Tibial nerve (tissue), 4 donors: ENCODE data around the gene ABL2. TPM values are rescaled to one million over a fixed set of nuclear protein-coding genes. Genes with fewer than 3 reads are reported as not detected.

Source experiments
- DNase-seq, 2 donors: peaks; one replicate each; pipeline ENCODE4 v3.0.0-alpha.2; 2019; ENCODE audit warnings: low spot score in 2 of 2
- H3K27ac ChIP-seq, 4 donors: fragments of 200-600 bp; sonication (generic) in 3 of 4; one replicate each; pipeline ENCODE4 v1.5.1; 2017 to 2019; ENCODE audit warnings: mild to moderate bottlenecking in 1 of 4
- H3K27me3 ChIP-seq, 2 donors: fragments of 200-600 bp; sonication (generic) in 1 of 2; one replicate each; pipeline versions ENCODE4 v1.5.1 to v1.6.0; 2017 to 2019
- H3K36me3 ChIP-seq, 3 donors: fragments of 200-600 bp; sonication (generic); one replicate each; pipeline ENCODE4 v1.5.1; 2018 to 2019
- H3K4me1 ChIP-seq, 4 donors: fragments of 200-600 bp; sonication (generic) in 3 of 4; one replicate each; pipeline ENCODE4 v1.5.1; 2017 to 2019
- H3K4me3 ChIP-seq, 4 donors: fragments of 200-600 bp; sonication (generic) in 3 of 4; one replicate each; pipeline ENCODE4 v1.5.1; 2017 to 2019; ENCODE audit warnings: mild to moderate bottlenecking in 1 of 4, moderate library complexity in 1 of 4
- H3K9me3 ChIP-seq, 4 donors: fragments of 200-600 bp; sonication (generic) in 3 of 4; one replicate each; pipeline ENCODE4 v1.5.1; 2017 to 2019
- CTCF ChIP-seq, 5 experiments: fragments of 200-600 bp in 3 of 5; fragments of 450-650 bp in 2 of 5; sonication (generic) in 3 of 5; IDR thresholded peaks; one replicate each; pipeline ENCODE4 v1.5.1; 2016 to 2019; ENCODE audit warnings: antibody characterized with exemption in 5 of 5, mild to moderate bottlenecking in 3 of 5, moderate library complexity in 2 of 5
- EP300 ChIP-seq, 2 donors: sonication (generic); formaldehyde crosslinking; IDR thresholded peaks; one replicate each; pipeline ENCODE4 v1.6.1; 2017; ENCODE audit warnings: antibody characterized with exemption in 2 of 2, mild to moderate bottlenecking in 1 of 2
- POLR2A ChIP-seq, 2 donors: fragments of 450-650 bp; IDR thresholded peaks; one replicate each; pipeline ENCODE4 v1.6.1; 2017; ENCODE audit warnings: antibody characterized with exemption in 2 of 2, mild to moderate bottlenecking in 2 of 2, moderate library complexity in 2 of 2
- WGBS, 2 donors: methylation state at CpG; one replicate each; pipeline ENCODE4 v1.1.5; 2018; 5-methylcytosine and 5-hydroxymethylcytosine counted together
- total RNA-seq, 4 donors: library from RNA; depleted of rRNA; stranded (reverse); fragments of >200 nt; gene quantifications; one replicate each; pipeline ENCODE4 v1.1.0, GENCODE V29; 2016

The ABL2 gene
- total RNA-seq, 4 donors from 2014 or later = 22.0 to 43.5 (median 27.0) TPM

DNA sequence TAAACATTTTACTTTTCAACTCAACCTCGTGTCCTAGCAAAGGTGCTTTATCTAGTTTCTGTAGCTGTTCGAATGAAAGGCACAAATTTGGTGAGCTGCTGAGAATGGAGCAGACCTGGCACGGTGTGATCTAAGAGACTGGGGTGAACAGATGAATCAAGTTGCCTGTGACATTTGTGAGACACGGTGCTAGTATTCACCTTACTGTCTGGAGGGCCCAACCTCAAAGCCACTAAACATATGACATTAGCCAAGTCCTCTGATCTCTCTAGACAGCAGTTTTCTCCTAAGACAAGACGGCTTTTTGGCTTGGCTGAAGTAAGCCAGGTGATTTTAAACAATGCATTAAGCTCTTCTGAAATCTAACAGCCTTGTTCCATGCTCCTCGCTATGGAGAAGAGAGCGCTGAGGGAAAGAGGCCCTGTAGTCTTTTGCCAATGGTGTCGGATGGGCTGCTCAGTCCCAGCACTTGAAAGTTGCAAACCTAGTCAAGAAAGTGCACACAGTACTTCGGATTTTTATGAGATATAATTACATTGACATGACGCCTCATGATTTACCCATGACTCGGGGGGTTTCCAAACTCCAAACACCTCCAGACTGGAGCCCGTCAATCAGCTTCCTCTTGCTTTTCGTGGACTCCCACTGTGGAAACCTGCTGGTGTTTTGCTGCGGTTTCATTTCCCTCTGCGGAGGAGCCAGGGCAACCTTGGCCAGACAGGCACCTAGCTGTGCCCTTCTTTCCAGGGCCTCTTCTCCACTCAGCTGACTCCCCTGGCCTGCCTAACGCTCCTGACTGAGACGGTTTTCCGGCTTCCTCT lies 148.4 kb downstream of the ABL2 start:
- no peaks in the 10 kb centered on the region for H3K27me3 ChIP-seq
- TF ChIP-seq CTCF (IDR thresholded peaks at IDR 0.05) = no peak
- TF ChIP-seq POLR2A (IDR thresholded peaks at IDR 0.05) = no peak
- TF ChIP-seq EP300 (IDR thresholded peaks at IDR 0.05) = no peak
- peaks cover 0 to 34% (median 10%) of the 10 kb centered on the region in 4 donors for H3K4me1 ChIP-seq
- no peak for DNase-seq
- H3K27ac ChIP-seq = peak overlapping the region in 3 of 4 donors; percentile 89 to 94 (median 89)
- peak overlapping the region; percentile 85 to 96 (median 96) for H3K4me3 ChIP-seq
- H3K36me3 ChIP-seq = peaks cover 0 to 17% (median 0%) of the 10 kb centered on the region in 3 donors
- no peaks in the 10 kb centered on the region for H3K9me3 ChIP-seq
- WGBS, 2 donors = 39% methylated on average over 18 of the region's 18 CpGs

GRCh38 chr1:179079113-179079761 lies 150.2 kb downstream of the ABL2 start:
- peak in 1 of 2 donors; percentile 81 for DNase-seq
- TF ChIP-seq EP300 (IDR thresholded peaks at IDR 0.05) (no peak), CTCF (IDR thresholded peaks at IDR 0.05) (peak; percentile 61 to 79 (median 75))
- Histone ChIP-seq H3K4me3 (no peak overlapping the region), H3K27ac (no peak overlapping the region), H3K4me1 (peaks cover 0 to 33% (median 10%) of the 10 kb centered on the region in 4 donors), H3K36me3 (peaks cover 0 to 8% (median 0%) of the 10 kb centered on the region in 3 donors), H3K9me3 (no peaks in the 10 kb centered on the region), H3K27me3 (no peaks in the 10 kb centered on the region)
- WGBS, 2 donors = 46 to 52% methylated on average over 18 of the region's 18 CpGs

- TF ChIP-seq POLR2A (IDR thresholded peaks at IDR 0.05) (no peak), EP300 (IDR thresholded peaks at IDR 0.05) (no peak), CTCF (IDR thresholded peaks at IDR 0.05) (no peak)
- 57 to 58% methylated on average over 7 of the region's 7 CpGs for WGBS, 2 donors
These were observed 152.1 kb downstream of the ABL2 start for GRCh38 chr1:179077396-179077795.

GRCh38 chr1:179066471-179066870 lies 163.0 kb downstream of the ABL2 start:
- WGBS, 2 donors = 96 to 99% methylated on average over 4 of the region's 4 CpGs
- no peak for TF ChIP-seq CTCF (IDR thresholded peaks at IDR 0.05)
- no peak for TF ChIP-seq POLR2A (IDR thresholded peaks at IDR 0.05)
- no peak for TF ChIP-seq EP300 (IDR thresholded peaks at IDR 0.05)
- no peak for DNase-seq
- H3K27me3 ChIP-seq = no peaks in the 10 kb centered on the region
- no peaks in the 10 kb centered on the region for H3K4me1 ChIP-seq
- H3K27ac ChIP-seq = no peak overlapping the region
- no peak overlapping the region for H3K4me3 ChIP-seq
- no peaks in the 10 kb centered on the region for H3K9me3 ChIP-seq
- H3K36me3 ChIP-seq = peaks cover 0 to 79% (median 5%) of the 10 kb centered on the region in 3 donors

More at GRCh38 chr1:179077396-179077795, 152.1 kb downstream of the ABL2 start:
- Histone ChIP-seq H3K27me3 (no peaks in the 10 kb centered on the region), H3K9me3 (no peaks in the 10 kb centered on the region), H3K4me3 (no peak overlapping the region), H3K36me3 (peaks cover 0 to 27% (median 0%) of the 10 kb centered on the region in 3 donors), H3K4me1 (peaks cover 0 to 16% (median 4%) of the 10 kb centered on the region in 4 donors), H3K27ac (peak overlapping the region in 1 of 4 donors; percentile 67)
- DNase-seq = no peak
